ENCODE measurements around the gene ZBTB7A. TPM values are rescaled to one million over a fixed set of nuclear protein-coding genes. Genes with fewer than 3 reads are reported as not detected.

ZBTB7A gene
- total RNA-seq, 1 donor from 2014 or later, result 51.9 TPM

- H3K36me3 ChIP-seq, result peaks cover 81% of the 10 kb centered on the region
Observed at GRCh38 chr19:4034048-4035017, 32.4 kb downstream of the ZBTB7A start.

GRCh38 chr19:4033028-4033956, 33.4 kb downstream of the ZBTB7A start:
- ATAC-seq, result no peak
- Histone ChIP-seq H3K4me1 (no peaks in the 10 kb centered on the region), H3K9me3 (no peaks in the 10 kb centered on the region), H3K36me3 (peaks cover 83% of the 10 kb centered on the region), H3K4me3 (no peak overlapping the region), H3K27ac (no peak overlapping the region), H3K27me3 (ENCODE audit: low read depth) (no peaks in the 10 kb centered on the region)
- intact Hi-C loops (cut with DNase I), result no loop called here
- no peak for TF ChIP-seq CTCF (IDR thresholded peaks at IDR 0.05)
- DNase-seq, result no peak

More at GRCh38 chr19:4034048-4035017, 32.4 kb downstream of the ZBTB7A start:
- Histone ChIP-seq H3K4me3 (no peak overlapping the region), H3K9me3 (no peaks in the 10 kb centered on the region), H3K27me3 (ENCODE audit: low read depth) (no peaks in the 10 kb centered on the region), H3K4me1 (no peaks in the 10 kb centered on the region), H3K27ac (no peak overlapping the region)
- TF ChIP-seq CTCF (IDR thresholded peaks at IDR 0.05), result no peak
- ATAC-seq (no peak), DNase-seq (no peak)
- intact Hi-C loops (cut with DNase I), result no loop called here

- H3K27ac ChIP-seq, result no peak overlapping the region
- no peak for TF ChIP-seq CTCF (IDR thresholded peaks at IDR 0.05)
- peaks cover 76% of the 10 kb centered on the region for H3K36me3 ChIP-seq
- DNase-seq (no peak), ATAC-seq (no peak)
- H3K27me3 ChIP-seq (ENCODE audit: low read depth), result no peaks in the 10 kb centered on the region
- no peaks in the 10 kb centered on the region for H3K9me3 ChIP-seq
- H3K4me3 ChIP-seq, result no peak overlapping the region
- H3K4me1 ChIP-seq, result no peaks in the 10 kb centered on the region
- intact Hi-C loops (cut with DNase I), result no loop called here
Observed at GRCh38 chr19:4032436-4032835, 34.3 kb downstream of the ZBTB7A start.

GRCh38 chr19:4031420-4031819, 35.3 kb downstream of the ZBTB7A start:
- Histone ChIP-seq H3K27me3 (ENCODE audit: low read depth) (no peaks in the 10 kb centered on the region), H3K36me3 (peaks cover 68% of the 10 kb centered on the region), H3K9me3 (no peaks in the 10 kb centered on the region), H3K4me1 (no peaks in the 10 kb centered on the region), H3K4me3 (no peak overlapping the region), H3K27ac (no peak overlapping the region)
- intact Hi-C loops (cut with DNase I), result no loop called here
- DNase-seq, result no peak
- no peak for TF ChIP-seq CTCF (IDR thresholded peaks at IDR 0.05)
- no peak for ATAC-seq

- TF ChIP-seq CTCF (IDR thresholded peaks at IDR 0.05), result no peak
- Histone ChIP-seq H3K4me3 (no peak overlapping the region), H3K27ac (no peak overlapping the region), H3K9me3 (no peaks in the 10 kb centered on the region), H3K27me3 (ENCODE audit: low read depth) (no peaks in the 10 kb centered on the region), H3K36me3 (peaks cover 68% of the 10 kb centered on the region), H3K4me1 (no peaks in the 10 kb centered on the region)
- intact Hi-C loops (cut with DNase I), result no loop called here
- ATAC-seq (no peak), DNase-seq (no peak)
Observed at GRCh38 chr19:4030981-4031380, 35.7 kb downstream of the ZBTB7A start.
